ENCODE data around the gene PRKAG2.
"Not testable (repeated sequence)": the region's sequence is repeated elsewhere in the genome, so short reads cannot be mapped to it uniquely, and the experiment has no call there.

The PRKAG2 gene

GRCh38 chr7:151917791-151918509 lies 41.0 kb upstream of the PRKAG2 start:
- no peaks in the 10 kb centered on the region for H3K36me3 ChIP-seq
- H3K9me3 ChIP-seq: no peaks in the 10 kb centered on the region
- TF ChIP-seq CTCF (IDR thresholded peaks at IDR 0.05): no peak
- H3K27me3 ChIP-seq: no peaks in the 10 kb centered on the region
- H3K4me3 ChIP-seq (ENCODE audit: low read depth in 1 of 2, low read length in 1 of 2): no peak overlapping the region
- H3K27ac ChIP-seq: no peak overlapping the region
- peaks cover 10 to 23% of the 10 kb centered on the region in 2 experiments for H3K4me1 ChIP-seq (ENCODE audit: control insufficient read depth in 1 of 2, insufficient read depth in 1 of 2, low read depth in 1 of 2, low read length in 1 of 2)

GRCh38 chr7:151914051-151914450 lies 37.1 kb upstream of the PRKAG2 start:
- no peak for TF ChIP-seq CTCF (IDR thresholded peaks at IDR 0.05)
- Histone ChIP-seq H3K27me3 (no peaks in the 10 kb centered on the region), H3K9me3 (no peaks in the 10 kb centered on the region), H3K36me3 (no peaks in the 10 kb centered on the region), H3K4me1 (ENCODE audit: control insufficient read depth in 1 of 2, insufficient read depth in 1 of 2, low read depth in 1 of 2, low read length in 1 of 2) (peaks cover 0 to 11% of the 10 kb centered on the region in 2 experiments), H3K4me3 (ENCODE audit: low read depth in 1 of 2, low read length in 1 of 2) (no peak overlapping the region), H3K27ac (no peak overlapping the region)

- not testable (repeated sequence) for H3K4me1 ChIP-seq (ENCODE audit: control insufficient read depth in 1 of 2, insufficient read depth in 1 of 2, low read depth in 1 of 2, low read length in 1 of 2); H3K27ac ChIP-seq; H3K9me3 ChIP-seq; H3K4me3 ChIP-seq (ENCODE audit: low read depth in 1 of 2, low read length in 1 of 2); H3K36me3 ChIP-seq; H3K27me3 ChIP-seq
Observed at GRCh38 chr7:151910655-151911054, 33.7 kb upstream of the PRKAG2 start.

GRCh38 chr7:151907115-151907514 lies 30.2 kb upstream of the PRKAG2 start:
- peaks cover 20% of the 10 kb centered on the region for H3K27me3 ChIP-seq
- H3K9me3 ChIP-seq; H3K27ac ChIP-seq; H3K36me3 ChIP-seq; H3K4me3 ChIP-seq (ENCODE audit: low read depth in 1 of 2, low read length in 1 of 2); H3K4me1 ChIP-seq (ENCODE audit: control insufficient read depth in 1 of 2, insufficient read depth in 1 of 2, low read depth in 1 of 2, low read length in 1 of 2): not testable (repeated sequence)

GRCh38 chr7:151905766-151906165 lies 28.9 kb upstream of the PRKAG2 start:
- Histone ChIP-seq H3K4me3 (ENCODE audit: low read depth in 1 of 2, low read length in 1 of 2) (no peak overlapping the region), H3K36me3 (no peaks in the 10 kb centered on the region)
- TF ChIP-seq CTCF (IDR thresholded peaks at IDR 0.05): no peak

GRCh38 chr7:151905353-151905752 lies 28.4 kb upstream of the PRKAG2 start:
- Histone ChIP-seq H3K27ac (no peak overlapping the region), H3K9me3 (no peaks in the 10 kb centered on the region), H3K36me3 (no peaks in the 10 kb centered on the region), H3K27me3 (peaks cover 20% of the 10 kb centered on the region), H3K4me3 (ENCODE audit: low read depth in 1 of 2, low read length in 1 of 2) (no peak overlapping the region), H3K4me1 (ENCODE audit: control insufficient read depth in 1 of 2, insufficient read depth in 1 of 2, low read depth in 1 of 2, low read length in 1 of 2) (no peaks in the 10 kb centered on the region)
- TF ChIP-seq CTCF (IDR thresholded peaks at IDR 0.05): no peak

More at GRCh38 chr7:151905766-151906165, 28.9 kb upstream of the PRKAG2 start:
- Histone ChIP-seq H3K27ac (no peak overlapping the region), H3K4me1 (ENCODE audit: control insufficient read depth in 1 of 2, insufficient read depth in 1 of 2, low read depth in 1 of 2, low read length in 1 of 2) (no peaks in the 10 kb centered on the region), H3K9me3 (no peaks in the 10 kb centered on the region), H3K27me3 (peaks cover 20% of the 10 kb centered on the region)

All from neutrophil (primary cell).